HCT116 (cell line): Measurements from ENCODE around the gene QKI. TPM values are rescaled to one million over a fixed set of nuclear protein-coding genes. Genes with fewer than 3 reads are reported as not detected.

ENCODE experiments used
- ATAC-seq: fragments of 200-7000 bp; cut with Tn5 transposase; 2 replicates; pipeline ENCODE4 v1.9.1; 2020; ENCODE audit warnings: mild to moderate bottlenecking, moderate library complexity
- BruUV-seq: library from RNA; stranded (reverse); fragments of 400-500 nt; replicated peaks from 2 replicates; lab custom pipeline; 2021; lab: Mats Ljungman, UMichigan
- CTCF ChIA-PET: fragments of 300-600 bp; sonication (Branson Sonifier 250); formaldehyde crosslinking; loops from one replicate; lab custom pipeline; 2021; ENCODE audit warnings: antibody characterized with exemption; lab: Charles Lee
- POLR2A ChIA-PET: fragments of 300-600, 350-600 bp; sonication (Branson Sonifier 250); formaldehyde crosslinking; loops from one replicate; lab custom pipeline; 2021; ENCODE audit warnings: antibody characterized with exemption; lab: Charles Lee
- RAD21 ChIA-PET, 2 experiments: fragments of 300-600 bp; sonication (Branson Sonifier 250); formaldehyde crosslinking; loops; one replicate each; lab custom pipeline; 2023; ENCODE audit warnings: low total read pairs in 2 of 2; ENCODE audit not compliant: uncharacterized antibody in 2 of 2, unreplicated experiment in 2 of 2, low non-redundant PET in 1 of 2; lab: Charles Lee
- DNase-seq: peaks from one replicate; pipeline ENCODE4 v3.0.0-alpha.2; 2010; ENCODE audit warnings: low read depth, low spot score
- H2AFZ ChIP-seq: fragments of 200-600 bp; shearing (Covaris generic), sonication (generic); 2 replicates; pipeline ENCODE4 v1.6.1; 2017; ENCODE audit warnings: low read depth, mixed run types, mixed read lengths, antibody characterized with exemption, low read length; ENCODE audit not compliant: poor library complexity, severe bottlenecking
- H3K27ac ChIP-seq: 2 replicates; pipeline ENCODE4 v1.5.1; 2012; ENCODE audit warnings: low read depth, low read length
- H3K27me3 ChIP-seq: fragments of 200-600 bp; sonication (generic); 2 replicates; pipeline ENCODE4 v1.6.1; 2016; ENCODE audit warnings: mixed run types, low read length, mixed read lengths; ENCODE audit not compliant: insufficient read depth
- H3K36me3 ChIP-seq, 2 experiments: fragments of 200-500 bp in 1 of 2; fragments of 200-600 bp in 1 of 2; sonication (Bioruptor generic) in 1 of 2; sonication (generic) in 1 of 2; 2 replicates each; pipeline versions ENCODE4 v1.5.1 to v1.6.1; 2014 to 2016; ENCODE audit warnings: low read length in 2 of 2, inconsistent platforms in 1 of 2, mixed read lengths in 1 of 2, mixed run types in 1 of 2; ENCODE audit not compliant: insufficient read depth in 2 of 2, control insufficient read depth in 1 of 2
- H3K4me1 ChIP-seq, 2 experiments: fragments of 200-600 bp in 1 of 2; sonication (generic) in 1 of 2; 2 replicates each; pipeline versions ENCODE4 v1.5.1 to v1.6.1; 2012 to 2017; ENCODE audit warnings: low read length in 2 of 2, inconsistent platforms in 1 of 2, mild to moderate bottlenecking in 1 of 2, mixed read lengths in 1 of 2, mixed run types in 1 of 2, moderate library complexity in 1 of 2; ENCODE audit not compliant: insufficient read depth in 2 of 2, control insufficient read depth in 1 of 2
- H3K4me2 ChIP-seq: fragments of 200-600 bp; sonication (generic); 2 replicates; pipeline ENCODE4 v1.6.1; 2017; ENCODE audit warnings: mixed run types, low read length, mixed read lengths
- H3K4me3 ChIP-seq, 2 experiments: fragments of 200-600 bp in 1 of 2; sonication (generic) in 1 of 2; replicated peaks in 1 of 2; 2 replicates each; pipeline ENCODE4 v1.5.1; 2011 to 2016; ENCODE audit warnings: low read length in 2 of 2, control low read depth in 1 of 2, low read depth in 1 of 2, mild to moderate bottlenecking in 1 of 2, mixed read lengths in 1 of 2, mixed run types in 1 of 2
- H3K79me2 ChIP-seq: fragments of 200-600 bp; sonication (generic); 2 replicates; pipeline ENCODE4 v1.6.1; 2017; ENCODE audit warnings: mild to moderate bottlenecking, mixed run types, low read length, moderate library complexity, mixed read lengths; ENCODE audit not compliant: insufficient read depth
- H3K9ac ChIP-seq: fragments of 200-600 bp; sonication (generic); 2 replicates; pipeline ENCODE4 v1.6.1; 2016; ENCODE audit warnings: low read length, mixed read lengths
- H3K9me2 ChIP-seq: fragments of 200-600 bp; sonication (generic), shearing (Covaris generic); 2 replicates; pipeline ENCODE4 v1.6.1; 2017; ENCODE audit warnings: mixed run types, mild to moderate bottlenecking, moderate library complexity; ENCODE audit not compliant: insufficient read depth
- H3K9me3 ChIP-seq, 2 experiments: fragments of 200-500 bp in 1 of 2; fragments of 200-600 bp in 1 of 2; sonication (Bioruptor generic) in 1 of 2; sonication (generic) in 1 of 2; 2 replicates each; pipeline ENCODE4 v1.6.1; 2014 to 2017; ENCODE audit warnings: low read length in 2 of 2, mixed read lengths in 2 of 2, inconsistent platforms in 1 of 2, low read depth in 1 of 2, mild to moderate bottlenecking in 1 of 2, mixed run types in 1 of 2, moderate library complexity in 1 of 2; ENCODE audit not compliant: control insufficient read depth in 1 of 2, insufficient read depth in 1 of 2
- H4K20me1 ChIP-seq: fragments of 200-600 bp; sonication (generic), shearing (Covaris generic); 2 replicates; pipeline ENCODE4 v1.6.1; 2017; ENCODE audit warnings: mixed run types, mild to moderate bottlenecking, moderate library complexity; ENCODE audit not compliant: insufficient read depth
- ATF3 ChIP-seq: IDR thresholded peaks from 2 replicates; pipeline ENCODE4 v1.6.1; 2012
- CBX3 ChIP-seq: IDR thresholded peaks from 2 replicates; pipeline ENCODE4 v1.6.1; 2012; ENCODE audit warnings: low read depth
- EGR1 ChIP-seq: IDR thresholded peaks from 2 replicates; pipeline ENCODE4 v1.6.1; 2012; ENCODE audit warnings: low read depth
- RAD21 ChIP-seq: IDR thresholded peaks from 2 replicates; pipeline ENCODE4 v1.6.1; 2012; ENCODE audit warnings: low read depth, mild to moderate bottlenecking
- REST ChIP-seq: IDR thresholded peaks from 2 replicates; pipeline ENCODE4 v1.6.1; 2012; ENCODE audit warnings: low read depth
- ZFX ChIP-seq: fragments of 450-650 bp; IDR thresholded peaks from 2 replicates; pipeline ENCODE4 v1.6.1; 2017
- intact Hi-C: fragments of 100-400 bp; cut with micrococcal nuclease; formaldehyde crosslinking; loops from 2 replicates; pipeline ENCODE4 v1.10.0; 2022
- total RNA-seq: library from RNA; stranded (reverse); gene quantifications from one replicate; pipeline ENCODE4 v1.2.1, GENCODE V29; 2021; ENCODE audit not compliant: unreplicated experiment
- TF ChIP-seq, protein P1 (sequence below): IDR thresholded peaks from 2 replicates; pipeline ENCODE4 v1.6.1; 2011; ENCODE audit warnings: mild to moderate bottlenecking, low read length, moderate library complexity; ENCODE audit not compliant: insufficient replicate concordance; ENCODE audit errors: extremely low read depth

QKI gene
- total RNA-seq, 1 experiment from 2014 or later: 35.3 TPM

DNA sequence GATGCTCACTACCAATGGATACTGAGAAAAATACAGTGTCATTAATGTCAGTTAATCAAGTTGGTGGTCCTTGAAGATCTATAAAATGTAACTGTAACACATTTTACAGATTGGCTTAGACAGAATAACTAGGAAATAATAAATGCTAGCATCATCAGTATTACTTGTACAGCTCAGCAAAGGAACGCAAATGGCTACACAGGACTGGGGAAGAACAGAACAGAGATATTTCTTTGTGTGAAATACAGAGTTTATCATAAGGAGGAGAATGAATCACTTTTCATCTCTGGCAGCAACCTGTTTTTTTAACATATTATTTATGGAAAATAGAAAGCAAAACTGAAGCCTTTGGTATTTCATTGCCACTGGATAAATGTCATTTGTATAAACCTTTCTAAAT lies 8.2 kb upstream of the QKI start:
- Histone ChIP-seq H3K4me3 (no peak overlapping the region), H3K36me3 (no peaks in the 10 kb centered on the region), H3K9me2 (no peaks in the 10 kb centered on the region), H3K4me1 (no peaks in the 10 kb centered on the region), H3K9ac (no peak overlapping the region), H3K9me3 (peaks cover 0 to 4% of the 10 kb centered on the region in 2 experiments; a peak in 1 of 4 replicates), H3K79me2 (no peaks in the 10 kb centered on the region), H4K20me1 (no peaks in the 10 kb centered on the region), H3K27me3 (no peaks in the 10 kb centered on the region), H2AFZ (no peak overlapping the region), H3K4me2 (no peak overlapping the region), H3K27ac (no peak overlapping the region)
- no TSS peak for BruUV-seq
- intact Hi-C loops: no loop called here
- DNase-seq (no peak), ATAC-seq (no peak)
- POLR2A ChIA-PET: no interaction called here
- TF ChIP-seq CBX3 (no peak), RAD21 (no peak), ZFX (no peak), EGR1 (no peak), REST (no peak), ATF3 (no peak)
- TF ChIP-seq, protein P1, sequence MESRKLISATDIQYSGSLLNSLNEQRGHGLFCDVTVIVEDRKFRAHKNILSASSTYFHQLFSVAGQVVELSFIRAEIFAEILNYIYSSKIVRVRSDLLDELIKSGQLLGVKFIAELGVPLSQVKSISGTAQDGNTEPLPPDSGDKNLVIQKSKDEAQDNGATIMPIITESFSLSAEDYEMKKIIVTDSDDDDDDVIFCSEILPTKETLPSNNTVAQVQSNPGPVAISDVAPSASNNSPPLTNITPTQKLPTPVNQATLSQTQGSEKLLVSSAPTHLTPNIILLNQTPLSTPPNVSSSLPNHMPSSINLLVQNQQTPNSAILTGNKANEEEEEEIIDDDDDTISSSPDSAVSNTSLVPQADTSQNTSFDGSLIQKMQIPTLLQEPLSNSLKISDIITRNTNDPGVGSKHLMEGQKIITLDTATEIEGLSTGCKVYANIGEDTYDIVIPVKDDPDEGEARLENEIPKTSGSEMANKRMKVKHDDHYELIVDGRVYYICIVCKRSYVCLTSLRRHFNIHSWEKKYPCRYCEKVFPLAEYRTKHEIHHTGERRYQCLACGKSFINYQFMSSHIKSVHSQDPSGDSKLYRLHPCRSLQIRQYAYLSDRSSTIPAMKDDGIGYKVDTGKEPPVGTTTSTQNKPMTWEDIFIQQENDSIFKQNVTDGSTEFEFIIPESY: no peak
- RAD21 ChIA-PET: no interaction called here
- CTCF ChIA-PET: no interaction called here
